Vagina (tissue), 2 donors: ENCODE data around the gene PHF5A.

Experiments
- POLR2A ChIP-seq, 2 donors: fragments of 450-650 bp; IDR thresholded peaks; one replicate each; pipeline ENCODE4 v1.6.1; 2017; ENCODE audit warnings: antibody characterized with exemption in 2 of 2, mild to moderate bottlenecking in 2 of 2, moderate library complexity in 2 of 2
- POLR2AphosphoS5 ChIP-seq, 2 donors: sonication (generic); formaldehyde crosslinking; IDR thresholded peaks; one replicate each; pipeline ENCODE4 v1.9.0; 2017; ENCODE audit warnings: antibody characterized with exemption in 2 of 2, mild to moderate bottlenecking in 2 of 2, low read depth in 1 of 2; ENCODE audit not compliant: insufficient read depth in 1 of 2
- TF ChIP-seq, protein P1 (sequence below), 3 experiments: fragments of 450-650 bp in 2 of 3; fragments of 200-600 bp in 1 of 3; sonication (generic) in 1 of 3; IDR thresholded peaks; one replicate each; pipeline ENCODE4 v1.5.1; 2017 to 2019; ENCODE audit warnings: antibody characterized with exemption in 3 of 3, mild to moderate bottlenecking in 2 of 3, moderate library complexity in 2 of 3

DNA sequence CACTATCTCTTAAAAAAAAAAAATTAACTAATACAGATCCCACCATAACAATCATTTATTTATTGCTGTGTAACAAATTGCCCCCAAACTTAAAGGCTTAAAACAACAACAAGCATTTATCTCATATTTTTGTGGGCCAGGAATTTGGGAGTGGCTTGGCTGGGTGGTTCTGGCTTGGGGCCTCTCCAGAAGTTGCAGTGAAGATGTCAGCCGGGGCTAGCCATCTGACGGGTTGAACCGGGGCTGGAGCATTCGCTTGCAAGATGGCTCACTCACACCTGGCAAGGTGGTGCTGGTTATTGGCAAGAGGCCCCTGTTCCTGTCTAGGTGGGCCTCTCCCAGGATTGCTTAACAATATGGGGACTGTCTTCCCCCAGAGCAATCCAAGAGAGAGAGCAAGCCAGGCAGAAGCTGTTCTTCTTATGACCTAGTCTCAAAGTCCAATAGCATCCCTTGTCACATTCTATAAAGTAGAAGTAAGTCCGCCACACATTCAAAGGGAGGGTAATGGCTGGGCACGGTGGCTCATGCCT is 29.9 kb upstream of the PHF5A start:
- TF ChIP-seq, protein P1, sequence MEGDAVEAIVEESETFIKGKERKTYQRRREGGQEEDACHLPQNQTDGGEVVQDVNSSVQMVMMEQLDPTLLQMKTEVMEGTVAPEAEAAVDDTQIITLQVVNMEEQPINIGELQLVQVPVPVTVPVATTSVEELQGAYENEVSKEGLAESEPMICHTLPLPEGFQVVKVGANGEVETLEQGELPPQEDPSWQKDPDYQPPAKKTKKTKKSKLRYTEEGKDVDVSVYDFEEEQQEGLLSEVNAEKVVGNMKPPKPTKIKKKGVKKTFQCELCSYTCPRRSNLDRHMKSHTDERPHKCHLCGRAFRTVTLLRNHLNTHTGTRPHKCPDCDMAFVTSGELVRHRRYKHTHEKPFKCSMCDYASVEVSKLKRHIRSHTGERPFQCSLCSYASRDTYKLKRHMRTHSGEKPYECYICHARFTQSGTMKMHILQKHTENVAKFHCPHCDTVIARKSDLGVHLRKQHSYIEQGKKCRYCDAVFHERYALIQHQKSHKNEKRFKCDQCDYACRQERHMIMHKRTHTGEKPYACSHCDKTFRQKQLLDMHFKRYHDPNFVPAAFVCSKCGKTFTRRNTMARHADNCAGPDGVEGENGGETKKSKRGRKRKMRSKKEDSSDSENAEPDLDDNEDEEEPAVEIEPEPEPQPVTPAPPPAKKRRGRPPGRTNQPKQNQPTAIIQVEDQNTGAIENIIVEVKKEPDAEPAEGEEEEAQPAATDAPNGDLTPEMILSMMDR (IDR thresholded peaks at IDR 0.05) = no peak
- no peak for TF ChIP-seq POLR2A (IDR thresholded peaks at IDR 0.05)
- TF ChIP-seq POLR2AphosphoS5 (IDR thresholded peaks at IDR 0.05; ENCODE audit: insufficient read depth in 1 of 2, low read depth in 1 of 2) = no peak
